ENCODE data around the gene EMC10. TPM values are rescaled to one million over a fixed set of nuclear protein-coding genes. Genes with fewer than 3 reads are reported as not detected.

The EMC10 gene
- 10 to 100 TPM; 34.9 to 77.2 (median 71.1) TPM for total RNA-seq

GRCh38 chr19:50476224-50476906 is at the start of gene EMC10, which contains the start of gene GARIN5A:
TSS of gene EMC10 (plus strand) at chr19:50476507. CDS start at chr19:50476545, 38 bp downstream.
TSS of gene GARIN5A (minus strand) at chr19:50476848. CDS start at chr19:50476388, 460 bp downstream.
- peaks cover 26% of the 10 kb centered on the region for H3K36me3 ChIP-seq
- DNase-seq (ENCODE audit: low spot score in 2 of 2): peak; percentile 91 to 93
- WGBS: under 1% methylated on average over 43 of the region's 58 CpGs

GRCh38 chr19:50427318-50427925 is 48.9 kb upstream of the EMC10 start:
- DNase-seq (ENCODE audit: low spot score in 2 of 2): no peak
- TF ChIP-seq, protein P1, sequence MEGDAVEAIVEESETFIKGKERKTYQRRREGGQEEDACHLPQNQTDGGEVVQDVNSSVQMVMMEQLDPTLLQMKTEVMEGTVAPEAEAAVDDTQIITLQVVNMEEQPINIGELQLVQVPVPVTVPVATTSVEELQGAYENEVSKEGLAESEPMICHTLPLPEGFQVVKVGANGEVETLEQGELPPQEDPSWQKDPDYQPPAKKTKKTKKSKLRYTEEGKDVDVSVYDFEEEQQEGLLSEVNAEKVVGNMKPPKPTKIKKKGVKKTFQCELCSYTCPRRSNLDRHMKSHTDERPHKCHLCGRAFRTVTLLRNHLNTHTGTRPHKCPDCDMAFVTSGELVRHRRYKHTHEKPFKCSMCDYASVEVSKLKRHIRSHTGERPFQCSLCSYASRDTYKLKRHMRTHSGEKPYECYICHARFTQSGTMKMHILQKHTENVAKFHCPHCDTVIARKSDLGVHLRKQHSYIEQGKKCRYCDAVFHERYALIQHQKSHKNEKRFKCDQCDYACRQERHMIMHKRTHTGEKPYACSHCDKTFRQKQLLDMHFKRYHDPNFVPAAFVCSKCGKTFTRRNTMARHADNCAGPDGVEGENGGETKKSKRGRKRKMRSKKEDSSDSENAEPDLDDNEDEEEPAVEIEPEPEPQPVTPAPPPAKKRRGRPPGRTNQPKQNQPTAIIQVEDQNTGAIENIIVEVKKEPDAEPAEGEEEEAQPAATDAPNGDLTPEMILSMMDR (IDR thresholded peaks at IDR 0.05): no peak
- TF ChIP-seq POLR2A (IDR thresholded peaks at IDR 0.05) (no peak), POLR2AphosphoS5 (IDR thresholded peaks at IDR 0.05) (no peak), EP300 (IDR thresholded peaks at IDR 0.05) (no peak)
- Histone ChIP-seq H3K4me3 (peak overlapping the region; percentile 39), H3K4me1 (peaks cover 26% of the 10 kb centered on the region), H3K27me3 (peaks cover 13% of the 10 kb centered on the region), H3K36me3 (no peaks in the 10 kb centered on the region), H3K9me3 (no peaks in the 10 kb centered on the region), H3K27ac (no peak overlapping the region)
- 88% methylated on average over 19 of the region's 26 CpGs for WGBS

More at GRCh38 chr19:50476224-50476906, at the start of gene EMC10, which contains the start of gene GARIN5A:
- no peaks in the 10 kb centered on the region for H3K27me3 ChIP-seq
- H3K4me3 ChIP-seq: peak within 1 kb of the TSS; percentile 91
- H3K27ac ChIP-seq: peak within 1 kb of the TSS; percentile 81
- H3K4me1 ChIP-seq: peaks cover 13% of the 10 kb centered on the region
- peak; percentile 4 to 46 for TF ChIP-seq POLR2A (IDR thresholded peaks at IDR 0.05)
- TF ChIP-seq EP300 (IDR thresholded peaks at IDR 0.05): no peak
- peak in 2 of 3 donors; percentile 9 to 38 for TF ChIP-seq POLR2AphosphoS5 (IDR thresholded peaks at IDR 0.05)
- TF ChIP-seq, protein P1 (IDR thresholded peaks at IDR 0.05): no peak
- no peaks in the 10 kb centered on the region for H3K9me3 ChIP-seq

DNA sequence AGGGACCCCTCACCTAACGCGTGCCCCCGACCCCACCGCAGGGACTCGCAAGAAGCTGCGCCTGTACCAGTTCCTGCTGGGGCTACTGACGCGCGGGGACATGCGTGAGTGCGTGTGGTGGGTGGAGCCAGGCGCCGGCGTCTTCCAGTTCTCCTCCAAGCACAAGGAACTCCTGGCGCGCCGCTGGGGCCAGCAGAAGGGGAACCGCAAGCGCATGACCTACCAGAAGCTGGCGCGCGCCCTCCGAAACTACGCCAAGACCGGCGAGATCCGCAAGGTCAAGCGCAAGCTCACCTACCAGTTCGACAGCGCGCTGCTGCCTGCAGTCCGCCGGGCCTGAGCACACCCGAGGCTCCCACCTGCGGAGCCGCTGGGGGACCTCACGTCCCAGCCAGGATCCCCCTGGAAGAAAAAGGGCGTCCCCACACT is 48.3 kb upstream of the EMC10 start:
- peaks cover 13% of the 10 kb centered on the region for H3K27me3 ChIP-seq
- no CpG with 5 or more reads among the region's 38 CpGs for WGBS
- peaks cover 29% of the 10 kb centered on the region for H3K4me1 ChIP-seq
- H3K36me3 ChIP-seq: no peaks in the 10 kb centered on the region
- peak overlapping the region; percentile 39 for H3K4me3 ChIP-seq
- no peaks in the 10 kb centered on the region for H3K9me3 ChIP-seq
- TF ChIP-seq POLR2A (IDR thresholded peaks at IDR 0.05) (peak in 1 of 2 donors; percentile 29), EP300 (IDR thresholded peaks at IDR 0.05) (no peak)
- H3K27ac ChIP-seq: peak overlapping the region; percentile 31
- peak; percentile 89 to 92 for DNase-seq (ENCODE audit: low spot score in 2 of 2)

GRCh38 chr19:50428772-50429463 is 47.4 kb upstream of the EMC10 start:
- Histone ChIP-seq H3K27me3 (peaks cover 19% of the 10 kb centered on the region), H3K9me3 (no peaks in the 10 kb centered on the region), H3K4me1 (peaks cover 29% of the 10 kb centered on the region), H3K27ac (no peak overlapping the region), H3K36me3 (no peaks in the 10 kb centered on the region), H3K4me3 (no peak overlapping the region)
- no peak for DNase-seq (ENCODE audit: low spot score in 2 of 2)
- 98% methylated on average over 2 of the region's 7 CpGs for WGBS
- TF ChIP-seq, protein P1 (IDR thresholded peaks at IDR 0.05): no peak
- TF ChIP-seq POLR2AphosphoS5 (IDR thresholded peaks at IDR 0.05) (no peak), EP300 (IDR thresholded peaks at IDR 0.05) (no peak), POLR2A (IDR thresholded peaks at IDR 0.05) (no peak)

- peak overlapping the region; percentile 26 for H3K27ac ChIP-seq
- no peak for DNase-seq (ENCODE audit: low spot score in 2 of 2)
- H3K4me3 ChIP-seq: peak overlapping the region; percentile 59
- peaks cover 29% of the 10 kb centered on the region for H3K4me1 ChIP-seq
- no peak for TF ChIP-seq POLR2A (IDR thresholded peaks at IDR 0.05)
- TF ChIP-seq, protein P1 (IDR thresholded peaks at IDR 0.05): no peak
- no peak for TF ChIP-seq POLR2AphosphoS5 (IDR thresholded peaks at IDR 0.05)
- TF ChIP-seq EP300 (IDR thresholded peaks at IDR 0.05): no peak
- H3K36me3 ChIP-seq: no peaks in the 10 kb centered on the region
- 29% methylated on average over 13 of the region's 13 CpGs for WGBS
- H3K27me3 ChIP-seq: peaks cover 37% of the 10 kb centered on the region
- no peaks in the 10 kb centered on the region for H3K9me3 ChIP-seq
Measured at GRCh38 chr19:50430888-50431342, 45.4 kb upstream of the EMC10 start.

All from suprapubic skin (tissue), 4 donors.